GM12878 (cell line): ENCODE results near the gene BTBD10. TPM values are rescaled to one million over a fixed set of nuclear protein-coding genes. Genes with fewer than 3 reads are reported as not detected.

Experiments used
- ATAC-seq: fragments of 200-7000 bp; cut with Tn5 transposase; 3 replicates; pipeline ENCODE4 v1.9.1; 2020; ENCODE audit warnings: mild to moderate bottlenecking, moderate library complexity
- BruUV-seq: library from RNA; stranded (reverse); fragments of 400-500 nt; replicated peaks from 2 replicates; lab custom pipeline; 2021; lab: Mats Ljungman, UMichigan
- CTCF ChIA-PET: fragments of 300-600 bp; sonication (Branson Sonifier 250); formaldehyde crosslinking; extraction: SDS; loops from one replicate; lab custom pipeline; 2021; ENCODE audit warnings: inconsistent platforms; lab: Yijun Ruan, JAX
- POLR2A ChIA-PET: fragments of 350-600 bp; formaldehyde crosslinking; extraction: SDS; loops from one replicate; lab custom pipeline; 2021; ENCODE audit warnings: inconsistent platforms; lab: Charles Lee
- RAD21 ChIA-PET: fragments of 300-600 bp; sonication (Branson Sonifier 250); formaldehyde crosslinking; loops from one replicate; lab custom pipeline; 2023; ENCODE audit warnings: antibody characterized with exemption; ENCODE audit not compliant: unreplicated experiment; lab: Charles Lee
- SMC1A ChIA-PET: fragments of 300-600 bp; sonication (Branson Sonifier 250); formaldehyde crosslinking; loops from one replicate; lab custom pipeline; 2023; ENCODE audit not compliant: unreplicated experiment, uncharacterized antibody; lab: Charles Lee
- DNase-seq: peaks from one replicate; pipeline ENCODE4 v3.0.0-alpha.2; 2011; ENCODE audit warnings: low read depth, low spot score
- FAIRE-seq: peaks from 3 replicates; lab custom pipeline; 2011; peaks lifted over from hg19 to GRCh38; lab: Jason Lieb, UNC
- H2AFZ ChIP-seq: 2 replicates; pipeline ENCODE4 v1.6.0; 2011; ENCODE audit warnings: low read depth, low read length, control low read depth; ENCODE audit not compliant: control insufficient read depth
- H3K27ac ChIP-seq: 2 replicates; pipeline ENCODE4 v1.5.1; 2011; ENCODE audit warnings: control low read depth; ENCODE audit not compliant: control insufficient read depth, insufficient read depth
- H3K27me3 ChIP-seq, 2 experiments: replicated peaks in 1 of 2; 2 replicates each; pipeline versions ENCODE4 v1.6.0 to v1.6.1; 2011; ENCODE audit warnings: low read length in 1 of 2; ENCODE audit not compliant: control insufficient read depth in 2 of 2, insufficient read depth in 2 of 2
- H3K36me3 ChIP-seq, 2 experiments: 2 replicates each; pipeline ENCODE4 v1.5.1; 2011; ENCODE audit warnings: low read length in 1 of 2; ENCODE audit not compliant: control insufficient read depth in 2 of 2, insufficient read depth in 2 of 2
- H3K4me1 ChIP-seq: 2 replicates; pipeline ENCODE4 v1.6.1; 2011; ENCODE audit warnings: mild to moderate bottlenecking, low read length, moderate library complexity, mixed read lengths; ENCODE audit not compliant: control insufficient read depth, insufficient read depth
- H3K4me2 ChIP-seq: 2 replicates; pipeline ENCODE4 v1.6.0; 2011; ENCODE audit warnings: control low read depth; ENCODE audit not compliant: control insufficient read depth, insufficient read depth
- H3K4me3 ChIP-seq: fragments of 200-600 bp; sonication (generic); 2 replicates; pipeline ENCODE4 v1.5.1; 2016
- H3K79me2 ChIP-seq: 2 replicates; pipeline ENCODE4 v1.6.0; 2011; ENCODE audit warnings: low read length; ENCODE audit not compliant: control insufficient read depth, insufficient read depth
- H3K9ac ChIP-seq: 2 replicates; pipeline ENCODE4 v1.8.0; 2011; ENCODE audit warnings: low read length, control low read depth, mixed read lengths; ENCODE audit not compliant: control insufficient read depth, insufficient read depth
- H3K9me3 ChIP-seq: replicated peaks from 3 replicates; pipeline ENCODE4 v1.5.1; 2011; ENCODE audit warnings: mild to moderate bottlenecking, low read length; ENCODE audit not compliant: control insufficient read depth, insufficient read depth
- H4K20me1 ChIP-seq: 2 replicates; pipeline ENCODE4 v1.6.0; 2011; ENCODE audit not compliant: control insufficient read depth, insufficient read depth
- BMI1 ChIP-seq: fragments of 450-650 bp; IDR thresholded peaks from 2 replicates; pipeline ENCODE4 v1.6.1; 2016; ENCODE audit warnings: mild to moderate bottlenecking, moderate library complexity, borderline replicate concordance
- BRCA1 ChIP-seq: IDR thresholded peaks from 2 replicates; pipeline ENCODE4 v1.6.1; 2011; ENCODE audit warnings: low read depth, low read length, improper control_type of control experiment
- CBX3 ChIP-seq: fragments of 200-600 bp; sonication (generic); IDR thresholded peaks from 2 replicates; pipeline ENCODE4 v1.6.1; 2016; ENCODE audit warnings: low read depth, borderline replicate concordance
- CHD2 ChIP-seq: IDR thresholded peaks from 2 replicates; pipeline ENCODE4 v1.6.1; 2011; ENCODE audit warnings: low read depth, low read length, improper control_type of control experiment, borderline replicate concordance
- CREB1 ChIP-seq: IDR thresholded peaks from 2 replicates; pipeline ENCODE4 v1.6.1; 2012; ENCODE audit warnings: low read depth, mild to moderate bottlenecking, inconsistent platforms
- EED ChIP-seq: sonication (generic); IDR thresholded peaks from 2 replicates; pipeline ENCODE4 v1.6.1; 2016; ENCODE audit warnings: antibody characterized with exemption, low read depth
- EGR1 ChIP-seq, 2 experiments: IDR thresholded peaks; 1 replicate in 1 of 2; 2 replicates in 1 of 2; pipeline ENCODE4 v1.6.1; 2011 to 2012; ENCODE audit warnings: low read depth in 2 of 2, low read length in 2 of 2, borderline replicate concordance in 1 of 2, mild to moderate bottlenecking in 1 of 2, moderate library complexity in 1 of 2
- FOS ChIP-seq: IDR thresholded peaks from 3 replicates; pipeline ENCODE4 v1.6.1; 2011; ENCODE audit warnings: borderline replicate concordance; ENCODE audit not compliant: insufficient read length; ENCODE audit errors: extremely low read depth
- FOXM1 ChIP-seq: IDR thresholded peaks from 2 replicates; pipeline ENCODE4 v1.6.1; 2012; ENCODE audit warnings: low read depth, mild to moderate bottlenecking, inconsistent platforms, low read length, moderate library complexity
- PAX8 ChIP-seq: fragments of 450-650 bp; IDR thresholded peaks from 2 replicates; pipeline ENCODE4 v1.6.1; 2017; ENCODE audit warnings: mild to moderate bottlenecking, moderate library complexity
- POLR2A ChIP-seq: IDR thresholded peaks from 2 replicates; pipeline ENCODE4 v1.6.1; 2011; ENCODE audit warnings: low read depth, mild to moderate bottlenecking, low read length
- POLR2AphosphoS2 ChIP-seq: IDR thresholded peaks from 2 replicates; pipeline ENCODE4 v1.6.1; 2011; ENCODE audit warnings: low read depth, mild to moderate bottlenecking, low read length, improper control_type of control experiment, moderate library complexity
- RAD21 ChIP-seq: IDR thresholded peaks from 2 replicates; pipeline ENCODE4 v1.6.1; 2011; ENCODE audit warnings: mild to moderate bottlenecking, low read depth, low read length, moderate library complexity; ENCODE audit not compliant: insufficient read depth
- STAT3 ChIP-seq: IDR thresholded peaks from 2 replicates; pipeline ENCODE4 v1.6.1; 2011; ENCODE audit warnings: low read depth, low read length, improper control_type of control experiment
- TARDBP ChIP-seq: IDR thresholded peaks from 2 replicates; pipeline ENCODE4 v1.6.1; 2016; ENCODE audit warnings: borderline replicate concordance
- ZBED1 ChIP-seq: IDR thresholded peaks from 2 replicates; pipeline ENCODE4 v1.6.1; 2016; ENCODE audit warnings: borderline replicate concordance
- WGBS: methylation state at CpG from one replicate; pipeline ENCODE4 v1.1.6; 2016; ENCODE audit warnings: low lambda C conversion rate; ENCODE audit not compliant: insufficient replicate concordance, insufficient coverage; ENCODE audit errors: missing lambda C conversion rate; 5-methylcytosine and 5-hydroxymethylcytosine counted together
- in situ Hi-C: fragments of 300-500 bp; cut with MboI; formaldehyde crosslinking; loops from 9 replicates; pipeline ENCODE4 v1.14.3; 2018; ENCODE audit warnings: mixed read lengths
- intact Hi-C: fragments of 100-400 bp; cut with micrococcal nuclease; formaldehyde crosslinking; loops from one replicate; pipeline ENCODE4 v1.14.2; 2022; ENCODE audit not compliant: unreplicated experiment
- polyA plus RNA-seq, 11 experiments: library from polyadenylated mRNA; depleted of rRNA in 4 of 11; unstranded in 6 of 11; stranded (reverse) in 5 of 11; fragments of >200 nt; fragmentation: Nextera tagmentation in 4 of 11; fragmentation: Illumina TruSeq in 1 of 11; extraction: Ambion mirVana in 4 of 11; extraction: Trizol in 1 of 11; gene quantifications; 1 replicate in 1 of 11; 2 replicates in 10 of 11; pipeline versions ENCODE4 v1.2.1 to v1.2.3, GENCODE V29; 2011 to 2016; ENCODE audit warnings: inconsistent platforms in 2 of 11, missing spikeins in 2 of 11, low read depth in 1 of 11
- total RNA-seq, 4 experiments: library from RNA; depleted of rRNA in 3 of 4; stranded (reverse); fragments of >200 nt in 3 of 4; fragmentation: Illumina TruSeq in 1 of 4; extraction: Trizol in 1 of 4; gene quantifications; 2 replicates each; pipeline versions ENCODE4 v1.2.1 to v1.2.3, GENCODE V29; 2013 to 2021
- TF ChIP-seq, protein P1 (sequence below): fragments of 150-350 bp; IDR thresholded peaks from 2 replicates; pipeline ENCODE4 v1.6.1; 2016; ENCODE audit warnings: low read depth, low read length
- TF ChIP-seq, protein P2 (sequence below): IDR thresholded peaks from 2 replicates; pipeline ENCODE4 v1.6.1; 2012; ENCODE audit warnings: low read depth, low read length, improper control_type of control experiment

Gene BTBD10
- total and polyA plus RNA-seq, 10 of the 15 experiments (the other 5 are each of a cell fraction or from before 2014, with no cell fraction given), result 20.8 to 38.8 (median 26.9) TPM

DNA sequence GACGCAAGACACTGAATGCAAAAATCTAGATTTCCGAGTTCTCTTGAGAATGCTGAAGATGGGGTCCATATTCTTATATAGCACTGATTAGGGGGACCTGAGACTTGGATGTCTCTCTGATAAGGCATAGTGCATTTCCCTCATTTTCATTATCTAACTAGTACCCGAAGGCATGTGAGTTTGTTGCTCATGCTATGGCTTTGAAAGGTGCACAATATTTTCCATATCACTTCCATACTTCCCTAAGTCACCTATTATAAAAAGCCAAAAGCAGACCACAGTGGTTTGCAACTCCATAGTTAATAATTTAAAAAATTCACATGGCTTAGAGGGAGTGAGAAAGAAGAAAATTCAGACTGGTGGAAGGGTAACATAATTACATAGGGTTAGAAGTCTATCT, 1.7 kb downstream of the BTBD10 start:
- SMC1A ChIA-PET, result interaction anchor here (0.7 to 3.8 kb wide), 5 partner anchors 11 to 202 kb away, joined by 3 to 19 read pairs (median 4); no protein-coding TSS in a partner anchor
- H3K27me3 ChIP-seq, result no peaks in the 10 kb centered on the region
- ATAC-seq, result no peak
- peak overlapping the region; percentile 90; the same call in 1 of the 2 replicates for H3K4me3 ChIP-seq
- RAD21 ChIA-PET, result interaction anchor here (2.6 to 4.8 kb wide), 2 partner anchors 12 to 251 kb away, joined by 8 to 30 read pairs; no protein-coding TSS in a partner anchor
- H3K9ac ChIP-seq, result no peak overlapping the region; the same call in 1 of the 2 replicates
- no TSS peak for BruUV-seq
- H3K9me3 ChIP-seq, result no peaks in the 10 kb centered on the region; the same call in 2 of the 3 replicates
- CTCF ChIA-PET, result interaction anchor here (0.7 to 2.0 kb wide), 8 partner anchors 12 to 171 kb away, joined by 3 to 6 read pairs (median 4); no protein-coding TSS in a partner anchor
- no peak for FAIRE-seq
- WGBS, result 78% methylated on average over 3 of the region's 3 CpGs
- no peaks in the 10 kb centered on the region for H4K20me1 ChIP-seq
- in situ Hi-C loops, result no loop called here
- peak overlapping the region; percentile 84; the same call in 1 of the 2 replicates for H3K4me2 ChIP-seq
- 0 out of 2 replicates have a peak overlapping the region, but pooled peaks have one; percentile 88 for H3K27ac ChIP-seq
- DNase-seq, result no peak
- H3K4me1 ChIP-seq, result no peaks in the 10 kb centered on the region
- TF ChIP-seq CHD2 (no peak), CREB1 (no peak), POLR2AphosphoS2 (no peak), POLR2A (no peak), BMI1 (no peak), FOXM1 (no peak), TARDBP (no peak), EED (no peak), BRCA1 (no peak), STAT3 (no peak), RAD21 (no peak), ZBED1 (no peak), PAX8 (no peak), EGR1 (IDR thresholded peaks at IDR 0.05; ENCODE audit: borderline replicate concordance in 1 of 2, low read depth in 2 of 2, low read length in 2 of 2) (no peak), FOS (no peak), CBX3 (no peak)
- TF ChIP-seq, protein P1, sequence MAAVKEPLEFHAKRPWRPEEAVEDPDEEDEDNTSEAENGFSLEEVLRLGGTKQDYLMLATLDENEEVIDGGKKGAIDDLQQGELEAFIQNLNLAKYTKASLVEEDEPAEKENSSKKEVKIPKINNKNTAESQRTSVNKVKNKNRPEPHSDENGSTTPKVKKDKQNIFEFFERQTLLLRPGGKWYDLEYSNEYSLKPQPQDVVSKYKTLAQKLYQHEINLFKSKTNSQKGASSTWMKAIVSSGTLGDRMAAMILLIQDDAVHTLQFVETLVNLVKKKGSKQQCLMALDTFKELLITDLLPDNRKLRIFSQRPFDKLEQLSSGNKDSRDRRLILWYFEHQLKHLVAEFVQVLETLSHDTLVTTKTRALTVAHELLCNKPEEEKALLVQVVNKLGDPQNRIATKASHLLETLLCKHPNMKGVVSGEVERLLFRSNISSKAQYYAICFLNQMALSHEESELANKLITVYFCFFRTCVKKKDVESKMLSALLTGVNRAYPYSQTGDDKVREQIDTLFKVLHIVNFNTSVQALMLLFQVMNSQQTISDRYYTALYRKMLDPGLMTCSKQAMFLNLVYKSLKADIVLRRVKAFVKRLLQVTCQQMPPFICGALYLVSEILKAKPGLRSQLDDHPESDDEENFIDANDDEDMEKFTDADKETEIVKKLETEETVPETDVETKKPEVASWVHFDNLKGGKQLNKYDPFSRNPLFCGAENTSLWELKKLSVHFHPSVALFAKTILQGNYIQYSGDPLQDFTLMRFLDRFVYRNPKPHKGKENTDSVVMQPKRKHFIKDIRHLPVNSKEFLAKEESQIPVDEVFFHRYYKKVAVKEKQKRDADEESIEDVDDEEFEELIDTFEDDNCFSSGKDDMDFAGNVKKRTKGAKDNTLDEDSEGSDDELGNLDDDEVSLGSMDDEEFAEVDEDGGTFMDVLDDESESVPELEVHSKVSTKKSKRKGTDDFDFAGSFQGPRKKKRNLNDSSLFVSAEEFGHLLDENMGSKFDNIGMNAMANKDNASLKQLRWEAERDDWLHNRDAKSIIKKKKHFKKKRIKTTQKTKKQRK, result no peak
- TF ChIP-seq, protein P2, sequence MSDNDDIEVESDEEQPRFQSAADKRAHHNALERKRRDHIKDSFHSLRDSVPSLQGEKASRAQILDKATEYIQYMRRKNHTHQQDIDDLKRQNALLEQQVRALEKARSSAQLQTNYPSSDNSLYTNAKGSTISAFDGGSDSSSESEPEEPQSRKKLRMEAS, result no peak
- H3K36me3 ChIP-seq, result no peaks in the 10 kb centered on the region
- peaks cover 33% of the 10 kb centered on the region for H3K79me2 ChIP-seq
- intact Hi-C loops, result loop anchor here (5.0 to 10.0 kb wide), 3 partner anchors 206 to 496 kb away; partner anchors contain the start of gene FAR1
- POLR2A ChIA-PET, result interaction anchor here (0.6 to 1.8 kb wide), 6 partner anchors 10 to 231 kb away, joined by 3 to 9 read pairs (median 4); no protein-coding TSS in a partner anchor
- H2AFZ ChIP-seq, result no peak overlapping the region
